Nephron progenitor cell (in vitro differentiated cells): ENCODE results near the gene FSTL1.

ENCODE experiments used
- DNase-seq: peaks from one replicate; pipeline ENCODE4 v3.0.0; 2021
- H3K27ac Mint-ChIP-seq: 2 replicates; pipeline ENCODE4 v1.8.0; 2021; ENCODE audit warnings: mild to moderate bottlenecking, moderate library complexity, mixed read lengths
- H3K27me3 Mint-ChIP-seq: 2 replicates; pipeline ENCODE4 v1.8.0; 2021; ENCODE audit warnings: mild to moderate bottlenecking, low read depth, mixed read lengths; ENCODE audit not compliant: poor library complexity
- H3K36me3 Mint-ChIP-seq: 2 replicates; pipeline ENCODE4 v1.8.0; 2021; ENCODE audit warnings: low read depth, mixed read lengths
- H3K4me1 Mint-ChIP-seq: 2 replicates; pipeline ENCODE4 v1.8.0; 2021; ENCODE audit warnings: mixed read lengths
- H3K4me3 Mint-ChIP-seq: 2 replicates; pipeline ENCODE4 v1.8.0; 2021; ENCODE audit warnings: mild to moderate bottlenecking, moderate library complexity, mixed read lengths
- H3K9me3 Mint-ChIP-seq: 2 replicates; pipeline ENCODE4 v1.8.0; 2021; ENCODE audit warnings: mild to moderate bottlenecking, moderate library complexity, mixed read lengths
- TF ChIP-seq, protein P1 (sequence below): fragments of 200-600 bp; sonication (generic); IDR thresholded peaks from 2 replicates; pipeline ENCODE4 v1.5.0; 2021; ENCODE audit warnings: antibody characterized with exemption

FSTL1 gene

DNA sequence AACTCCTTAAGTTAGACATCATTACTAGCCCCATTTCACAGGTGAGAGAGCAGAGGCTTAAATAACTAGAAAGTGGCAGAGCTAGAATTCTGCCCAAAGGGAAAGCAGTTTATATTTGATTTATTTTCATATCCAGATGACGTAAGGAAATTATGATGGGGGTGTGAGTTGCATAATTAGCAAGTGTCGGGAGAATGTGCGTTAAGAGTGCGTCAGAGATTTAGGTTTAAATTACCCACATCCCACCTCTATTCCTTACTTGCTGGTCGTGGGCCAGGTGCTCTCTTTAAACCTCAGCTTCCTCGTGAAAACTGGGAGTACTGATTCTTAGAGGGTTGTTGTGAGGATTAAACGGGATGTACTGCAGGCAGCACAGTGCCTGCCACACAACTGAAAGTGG lies 32.3 kb downstream of the FSTL1 start:
- peaks cover 5% of the 10 kb centered on the region for H3K27me3 Mint-ChIP-seq
- no peak overlapping the region for H3K27ac Mint-ChIP-seq
- H3K4me3 Mint-ChIP-seq: no peak overlapping the region
- no peak for DNase-seq
- peaks cover 30% of the 10 kb centered on the region for H3K36me3 Mint-ChIP-seq
- peaks cover 67% of the 10 kb centered on the region for H3K4me1 Mint-ChIP-seq
- TF ChIP-seq, protein P1, sequence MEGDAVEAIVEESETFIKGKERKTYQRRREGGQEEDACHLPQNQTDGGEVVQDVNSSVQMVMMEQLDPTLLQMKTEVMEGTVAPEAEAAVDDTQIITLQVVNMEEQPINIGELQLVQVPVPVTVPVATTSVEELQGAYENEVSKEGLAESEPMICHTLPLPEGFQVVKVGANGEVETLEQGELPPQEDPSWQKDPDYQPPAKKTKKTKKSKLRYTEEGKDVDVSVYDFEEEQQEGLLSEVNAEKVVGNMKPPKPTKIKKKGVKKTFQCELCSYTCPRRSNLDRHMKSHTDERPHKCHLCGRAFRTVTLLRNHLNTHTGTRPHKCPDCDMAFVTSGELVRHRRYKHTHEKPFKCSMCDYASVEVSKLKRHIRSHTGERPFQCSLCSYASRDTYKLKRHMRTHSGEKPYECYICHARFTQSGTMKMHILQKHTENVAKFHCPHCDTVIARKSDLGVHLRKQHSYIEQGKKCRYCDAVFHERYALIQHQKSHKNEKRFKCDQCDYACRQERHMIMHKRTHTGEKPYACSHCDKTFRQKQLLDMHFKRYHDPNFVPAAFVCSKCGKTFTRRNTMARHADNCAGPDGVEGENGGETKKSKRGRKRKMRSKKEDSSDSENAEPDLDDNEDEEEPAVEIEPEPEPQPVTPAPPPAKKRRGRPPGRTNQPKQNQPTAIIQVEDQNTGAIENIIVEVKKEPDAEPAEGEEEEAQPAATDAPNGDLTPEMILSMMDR: no peak
- no peaks in the 10 kb centered on the region for H3K9me3 Mint-ChIP-seq

- peaks cover 37% of the 10 kb centered on the region for H3K36me3 Mint-ChIP-seq
- DNase-seq: peak; percentile 90
- peak overlapping the region; percentile 93 for H3K27ac Mint-ChIP-seq
- peaks cover 62% of the 10 kb centered on the region for H3K4me1 Mint-ChIP-seq
- TF ChIP-seq, protein P1: peak; percentile 78
- peak overlapping the region; percentile 66 for H3K4me3 Mint-ChIP-seq
- H3K27me3 Mint-ChIP-seq: peaks cover 7% of the 10 kb centered on the region
- H3K9me3 Mint-ChIP-seq: no peaks in the 10 kb centered on the region
Measured at GRCh38 chr3:120417272-120417911, 33.4 kb downstream of the FSTL1 start.

- H3K4me3 Mint-ChIP-seq: no peak overlapping the region
- H3K36me3 Mint-ChIP-seq: peaks cover 40% of the 10 kb centered on the region
- no peaks in the 10 kb centered on the region for H3K9me3 Mint-ChIP-seq
- TF ChIP-seq, protein P1: no peak
- no peak for DNase-seq
- H3K27me3 Mint-ChIP-seq: peaks cover 8% of the 10 kb centered on the region
- H3K27ac Mint-ChIP-seq: no peak overlapping the region
- peaks cover 57% of the 10 kb centered on the region for H3K4me1 Mint-ChIP-seq
Measured at GRCh38 chr3:120416868-120417267, 33.9 kb downstream of the FSTL1 start.

DNA sequence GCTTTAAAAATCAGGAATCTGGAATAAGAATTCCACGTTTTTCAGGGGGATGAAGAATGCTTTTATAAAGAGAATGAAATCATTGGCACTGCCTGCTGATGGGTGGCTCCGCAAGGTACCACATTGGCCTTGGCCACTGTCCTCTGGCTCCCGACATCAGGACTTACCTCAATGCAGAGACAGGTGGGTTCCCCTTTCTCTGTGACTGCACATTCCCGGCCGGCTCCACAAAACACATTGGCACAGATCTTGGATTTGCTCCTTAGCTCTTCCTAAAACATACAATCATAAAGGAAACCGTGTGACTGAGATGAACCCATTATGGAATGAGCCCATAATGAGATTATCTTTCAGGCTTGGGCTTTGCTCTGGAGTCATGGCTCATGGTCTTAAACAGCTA lies 35.0 kb downstream of the FSTL1 start:
- DNase-seq: no peak
- Mint-ChIP-seq H3K27me3 (peaks cover 8% of the 10 kb centered on the region), H3K9me3 (no peaks in the 10 kb centered on the region), H3K4me3 (no peak overlapping the region), H3K27ac (no peak overlapping the region), H3K4me1 (peaks cover 46% of the 10 kb centered on the region), H3K36me3 (peaks cover 47% of the 10 kb centered on the region)
- TF ChIP-seq, protein P1: no peak

DNA sequence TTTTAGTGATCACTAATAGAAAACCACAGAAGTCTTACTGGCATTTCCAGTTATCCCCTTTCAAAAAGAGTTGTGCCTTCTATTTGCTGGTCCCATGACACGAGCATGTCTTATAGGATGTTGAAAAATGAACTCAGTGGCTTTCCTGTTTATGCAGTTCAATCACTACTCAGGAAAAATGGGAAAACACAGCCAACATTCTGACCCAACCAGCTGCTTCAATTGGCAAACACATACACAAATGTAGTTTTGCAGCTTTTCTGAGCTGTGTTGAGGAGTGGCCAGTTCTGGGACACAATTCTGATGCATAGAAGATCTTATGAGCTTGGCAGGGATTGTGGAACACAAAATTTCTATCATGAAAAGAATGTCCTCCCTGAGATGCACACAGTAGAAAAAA lies 40.3 kb downstream of the FSTL1 start:
- DNase-seq: no peak
- Mint-ChIP-seq H3K27ac (no peak overlapping the region), H3K36me3 (peaks cover 80% of the 10 kb centered on the region), H3K4me3 (no peak overlapping the region), H3K27me3 (peaks cover 3% of the 10 kb centered on the region), H3K4me1 (no peaks in the 10 kb centered on the region), H3K9me3 (no peaks in the 10 kb centered on the region)
- TF ChIP-seq, protein P1: no peak

DNA sequence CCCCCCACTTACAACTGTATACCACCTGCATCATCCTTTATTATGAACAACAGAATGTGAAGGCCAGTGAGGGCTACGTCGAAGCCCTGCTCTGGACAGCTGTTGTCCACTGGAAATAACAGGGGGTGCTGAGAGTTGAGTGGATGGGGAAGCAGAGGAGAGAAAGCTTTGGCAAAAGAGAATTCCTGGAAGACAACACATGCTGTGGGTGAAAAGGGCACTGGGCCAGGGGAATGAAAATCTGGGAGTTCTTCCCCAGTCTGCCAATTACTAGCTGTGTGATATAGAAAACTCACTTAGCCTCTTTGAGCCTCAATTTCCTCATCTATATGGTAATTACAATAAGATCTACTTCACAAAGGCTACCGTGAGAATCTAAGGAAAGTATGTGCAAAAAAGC lies 40.7 kb downstream of the FSTL1 start:
- Mint-ChIP-seq H3K4me1 (no peaks in the 10 kb centered on the region), H3K9me3 (no peaks in the 10 kb centered on the region), H3K4me3 (no peak overlapping the region), H3K27me3 (peaks cover 3% of the 10 kb centered on the region), H3K27ac (no peak overlapping the region), H3K36me3 (peaks cover 76% of the 10 kb centered on the region)
- TF ChIP-seq, protein P1: no peak
- DNase-seq: no peak
